Measurements from ENCODE around the gene C1S.

The C1S gene

GRCh38 chr12:7092229-7092985, 31.9 kb downstream of the C1S start, which contains the start of gene C1R:
Gene C1R, minus strand, starts transcription at chr12:7092445. Its CDS starts 57 bp downstream, at chr12:7092388.
- no peak within 1 kb of the TSS for H3K27ac ChIP-seq
- H3K9me3 ChIP-seq (ENCODE audit: severe bottlenecking) = no peaks in the 10 kb centered on the region
- H3K36me3 ChIP-seq = no peaks in the 10 kb centered on the region
- peak; percentile 77 for TF ChIP-seq CTCF (IDR thresholded peaks at IDR 0.05; ENCODE audit: low read depth, low read length)
- peak within 1 kb of the TSS; percentile 7 for H3K4me3 ChIP-seq (ENCODE audit: low read depth, low read length)
- H3K27me3 ChIP-seq (ENCODE audit: insufficient read depth, low read depth, severe bottlenecking) = no peaks in the 10 kb centered on the region
- peak; percentile 62 for DNase-seq

GRCh38 chr12:7092986-7093460, 32.5 kb downstream of the C1S start:
- Histone ChIP-seq H3K27me3 (ENCODE audit: insufficient read depth, low read depth, severe bottlenecking) (no peaks in the 10 kb centered on the region), H3K4me3 (ENCODE audit: low read depth, low read length) (no peak overlapping the region), H3K36me3 (no peaks in the 10 kb centered on the region), H3K27ac (no peak overlapping the region), H3K9me3 (ENCODE audit: severe bottlenecking) (no peaks in the 10 kb centered on the region)
- TF ChIP-seq CTCF (IDR thresholded peaks at IDR 0.05; ENCODE audit: low read depth, low read length) = no peak
- no peak for DNase-seq

- H3K36me3 ChIP-seq = no peaks in the 10 kb centered on the region
- no peak overlapping the region for H3K27ac ChIP-seq
- TF ChIP-seq CTCF (IDR thresholded peaks at IDR 0.05; ENCODE audit: low read depth, low read length) = no peak
- no peaks in the 10 kb centered on the region for H3K9me3 ChIP-seq (ENCODE audit: severe bottlenecking)
- DNase-seq = no peak
- no peaks in the 10 kb centered on the region for H3K27me3 ChIP-seq (ENCODE audit: insufficient read depth, low read depth, severe bottlenecking)
- no peak overlapping the region for H3K4me3 ChIP-seq (ENCODE audit: low read depth, low read length)
These were observed 33.0 kb downstream of the C1S start for GRCh38 chr12:7093486-7093885.

GRCh38 chr12:7093892-7094291, 33.4 kb downstream of the C1S start:
- Histone ChIP-seq H3K27me3 (ENCODE audit: insufficient read depth, low read depth, severe bottlenecking) (no peaks in the 10 kb centered on the region), H3K4me3 (ENCODE audit: low read depth, low read length) (no peak overlapping the region), H3K36me3 (no peaks in the 10 kb centered on the region), H3K9me3 (ENCODE audit: severe bottlenecking) (no peaks in the 10 kb centered on the region), H3K27ac (no peak overlapping the region)
- no peak for TF ChIP-seq CTCF (IDR thresholded peaks at IDR 0.05; ENCODE audit: low read depth, low read length)
- no peak for DNase-seq

- no peaks in the 10 kb centered on the region for H3K9me3 ChIP-seq (ENCODE audit: severe bottlenecking)
- no peak for TF ChIP-seq CTCF (IDR thresholded peaks at IDR 0.05; ENCODE audit: low read depth, low read length)
- no peak for DNase-seq
- no peak overlapping the region for H3K4me3 ChIP-seq (ENCODE audit: low read depth, low read length)
- H3K27me3 ChIP-seq (ENCODE audit: insufficient read depth, low read depth, severe bottlenecking) = no peaks in the 10 kb centered on the region
- no peaks in the 10 kb centered on the region for H3K36me3 ChIP-seq
- no peak overlapping the region for H3K27ac ChIP-seq
These were observed 35.8 kb downstream of the C1S start for GRCh38 chr12:7096006-7096932.

Data from WERI-Rb-1 (cell line).